IPS-11a (cell line): Measurements from ENCODE around the gene BDKRB2.

Source experiments
- H3K4me3 ChIP-seq: one replicate; pipeline ENCODE4 v1.5.1; 2013; ENCODE audit warnings: low read depth, low read length, control low read depth

Gene BDKRB2

DNA sequence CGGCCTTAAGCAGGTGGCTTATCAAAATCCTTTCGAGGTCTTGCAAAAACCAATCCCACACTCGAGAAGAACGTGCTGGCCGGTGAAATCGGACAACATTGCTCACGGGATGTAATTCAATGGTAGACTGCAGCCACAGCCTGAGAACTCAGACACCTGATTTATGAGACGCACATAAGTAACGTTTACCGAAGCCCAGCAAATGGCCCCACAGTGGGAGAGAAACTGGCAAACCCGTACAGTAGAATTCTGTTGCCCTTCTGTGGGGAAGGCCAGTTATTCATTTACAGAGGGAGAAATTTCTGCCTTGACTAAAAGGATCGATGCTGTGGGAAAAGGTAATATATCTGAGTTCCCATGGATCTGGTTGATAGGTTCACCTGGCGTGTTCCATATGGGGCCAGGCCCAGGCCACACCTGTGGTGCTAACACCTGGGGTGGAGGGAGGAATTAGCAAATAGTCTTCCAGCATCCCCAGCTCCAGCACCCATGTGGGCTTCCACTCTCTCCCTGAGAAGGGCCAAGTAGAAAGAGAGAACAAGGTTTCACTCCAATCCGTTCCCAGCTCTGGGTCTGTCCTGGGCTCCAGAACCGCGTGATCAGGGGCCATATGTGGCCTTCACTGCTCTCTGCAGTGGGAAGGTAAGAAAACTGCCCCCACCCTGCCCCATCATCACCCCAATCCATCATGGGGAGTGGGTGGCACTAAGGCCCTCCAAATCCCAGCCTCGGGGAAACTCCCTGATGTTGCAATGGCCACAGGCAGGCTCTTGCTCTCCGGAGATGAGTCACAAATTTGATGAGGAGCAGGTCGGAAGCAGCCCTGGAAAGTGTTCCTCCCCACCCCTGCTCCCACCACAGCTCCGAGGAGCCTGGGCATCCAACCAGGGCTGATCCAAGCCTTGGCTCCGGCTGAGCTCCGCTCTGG lies 64.1 kb downstream of the BDKRB2 start:
- H3K4me3 ChIP-seq, result no peak overlapping the region

DNA sequence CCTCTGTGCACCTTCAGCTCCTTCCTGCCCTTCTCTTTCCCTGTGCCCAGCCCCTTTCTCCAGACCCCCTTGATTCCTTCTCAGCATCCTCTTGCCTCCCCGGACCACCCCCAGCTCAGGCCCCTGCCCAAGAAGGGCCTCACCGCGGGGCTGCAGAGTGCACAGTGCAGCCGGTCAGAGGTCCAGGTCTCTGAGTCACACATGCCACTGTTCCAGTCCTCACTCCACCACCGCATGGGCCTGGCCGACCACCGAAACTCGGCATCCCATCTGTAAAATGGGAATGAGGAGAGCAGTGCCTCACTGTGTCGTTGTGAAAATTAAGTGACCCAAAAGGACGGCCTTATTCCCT lies 64.7 kb downstream of the BDKRB2 start:
- H3K4me3 ChIP-seq, result no peak overlapping the region

DNA sequence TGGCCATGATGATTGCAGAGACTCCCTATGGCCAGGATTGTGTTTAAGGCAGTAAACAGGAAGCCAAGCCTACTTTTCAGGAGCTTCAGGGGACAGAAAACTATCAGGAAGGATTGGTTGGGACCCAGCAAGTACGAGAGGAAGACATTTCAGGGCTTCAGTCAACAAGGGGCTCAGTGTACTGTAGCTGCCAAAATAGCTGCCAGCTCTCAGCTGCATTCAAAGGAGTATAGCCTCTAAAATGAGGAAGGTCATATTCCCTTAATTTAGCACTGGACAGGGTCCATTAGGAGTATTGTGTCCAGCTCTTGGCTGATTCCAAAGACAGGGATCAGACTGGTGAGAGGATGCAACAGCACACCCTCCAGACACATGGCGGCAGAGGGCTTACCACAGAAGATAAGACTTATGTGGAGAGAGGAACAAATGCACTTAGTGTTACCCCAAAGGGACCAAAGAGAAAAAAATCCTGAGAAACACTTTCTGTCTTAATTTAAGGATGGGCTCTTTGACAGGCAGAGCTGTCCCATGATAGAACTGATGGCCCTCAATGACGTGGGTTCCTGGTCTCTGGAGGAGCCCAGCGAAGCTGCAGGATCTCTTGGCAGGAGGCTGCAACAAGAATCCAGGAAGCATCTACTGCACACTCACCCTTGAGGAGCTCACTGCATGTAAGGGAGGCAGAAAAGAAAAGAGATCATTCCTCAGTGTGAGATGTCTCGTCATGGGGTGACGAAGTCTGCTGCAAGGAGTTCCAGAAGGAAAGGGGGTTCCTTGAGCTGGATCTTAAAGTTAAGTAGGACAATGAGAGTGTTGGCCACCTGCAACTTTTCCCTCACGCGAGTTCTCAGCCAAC lies 66.2 kb downstream of the BDKRB2 start:
- no peak overlapping the region for H3K4me3 ChIP-seq

DNA sequence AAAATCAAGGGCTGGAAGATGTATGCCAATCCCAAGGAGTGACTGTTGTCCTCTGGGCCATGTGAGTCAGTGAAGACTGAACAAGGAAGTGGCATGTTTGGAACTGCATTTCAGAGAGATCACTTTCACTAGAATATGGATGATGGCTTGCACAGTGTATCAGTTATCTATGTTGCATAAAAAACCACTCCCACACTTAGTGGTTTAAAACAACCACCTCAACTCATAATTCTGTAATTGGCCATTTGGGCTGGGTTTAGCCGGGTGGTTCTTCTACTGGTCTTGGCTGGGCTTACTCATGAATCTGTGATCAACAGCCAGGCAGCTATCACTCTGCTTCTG lies 66.8 kb downstream of the BDKRB2 start:
- H3K4me3 ChIP-seq, result no peak overlapping the region

DNA sequence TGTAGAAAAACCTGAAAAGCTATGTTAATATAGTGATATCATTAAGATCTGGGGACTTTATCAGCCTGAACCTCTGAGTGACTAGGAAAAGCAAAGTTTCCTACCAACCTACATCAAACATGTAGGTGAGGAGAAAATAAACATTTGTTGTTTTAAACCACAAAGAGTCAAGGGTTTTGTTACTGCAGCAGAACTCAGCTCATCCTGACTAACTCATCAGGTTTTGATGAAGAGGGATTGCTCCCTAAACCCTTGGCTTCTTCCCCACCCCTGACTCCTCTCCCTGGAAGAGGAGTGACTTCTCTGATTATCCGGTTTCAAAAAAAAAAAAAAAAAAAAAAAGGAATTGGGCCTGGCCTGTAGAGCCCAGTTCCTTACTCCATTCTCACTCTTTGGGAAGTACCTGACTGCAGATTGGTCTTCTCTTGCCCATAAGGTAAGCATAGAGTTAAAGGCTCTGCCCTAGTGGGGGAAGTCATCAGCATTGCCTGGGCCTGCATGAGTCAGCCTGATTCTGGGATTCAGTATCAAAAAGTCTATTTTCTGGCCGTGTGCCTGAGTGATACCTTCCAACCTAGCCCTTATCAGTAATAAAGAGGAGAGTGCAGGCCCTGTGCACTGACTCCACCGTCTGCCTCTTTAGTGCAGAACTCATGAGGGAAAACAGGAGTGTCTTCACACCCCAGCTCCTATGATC lies 68.3 kb downstream of the BDKRB2 start:
- H3K4me3 ChIP-seq, result no peak overlapping the region

DNA sequence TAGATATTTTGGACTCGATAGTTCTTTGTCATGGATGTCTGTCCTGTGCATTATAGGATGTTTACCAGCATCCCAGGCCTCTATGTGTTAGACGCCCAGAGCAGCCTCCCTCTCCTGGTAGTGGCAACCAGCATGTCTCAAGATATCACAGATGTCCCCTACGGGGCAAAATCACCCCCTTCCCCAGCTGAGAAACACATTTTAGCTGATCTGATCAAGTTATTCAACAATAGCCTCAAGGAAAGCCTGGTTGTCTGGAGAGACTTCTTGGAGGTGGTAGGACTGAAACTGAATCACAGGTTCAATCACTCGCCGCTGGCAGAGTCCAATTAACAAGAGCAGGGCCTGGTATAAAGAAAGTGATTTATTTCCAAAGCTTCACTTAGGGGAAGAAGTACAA lies 69.0 kb downstream of the BDKRB2 start:
- H3K4me3 ChIP-seq, result no peak overlapping the region

DNA sequence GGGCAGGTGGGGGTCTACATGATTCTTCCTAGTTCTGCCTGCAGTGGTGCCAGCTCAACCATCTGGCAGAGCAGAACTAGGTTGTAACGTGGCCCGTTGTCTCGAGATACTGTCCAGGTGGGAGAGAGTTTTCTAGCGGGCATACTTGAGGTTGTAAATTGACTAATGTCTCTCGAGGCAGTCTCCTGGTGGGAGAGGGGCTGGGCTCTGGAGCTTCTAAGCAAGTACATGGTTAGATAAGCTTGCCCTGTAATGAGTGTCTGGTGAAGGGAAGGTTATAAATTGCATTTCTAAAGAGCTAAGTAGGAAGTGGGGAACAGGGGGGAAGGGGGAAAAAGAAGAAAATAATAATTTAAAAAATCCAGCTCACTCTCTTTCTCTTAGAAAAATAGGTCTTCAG lies 69.5 kb downstream of the BDKRB2 start:
- no peak overlapping the region for H3K4me3 ChIP-seq

DNA sequence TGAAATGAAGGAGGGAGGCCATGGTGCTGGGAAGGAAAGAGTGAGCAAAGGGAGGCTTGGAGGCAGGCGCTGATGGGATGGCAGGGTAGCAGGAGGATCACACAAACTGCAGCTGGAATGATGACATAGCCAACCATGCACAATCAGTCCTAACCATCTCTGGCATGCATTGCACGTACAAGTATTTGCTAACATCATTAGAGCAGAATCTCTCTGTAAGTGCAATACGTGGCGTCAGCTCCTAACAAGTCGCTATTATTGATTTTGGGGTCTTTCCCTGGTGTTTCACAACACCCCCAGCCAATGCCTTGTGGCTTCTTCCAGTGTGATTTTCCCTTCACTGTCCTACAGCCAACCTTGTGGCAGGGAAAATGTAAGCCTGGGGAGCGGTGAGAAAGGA lies 69.9 kb downstream of the BDKRB2 start:
- H3K4me3 ChIP-seq, result no peak overlapping the region

DNA sequence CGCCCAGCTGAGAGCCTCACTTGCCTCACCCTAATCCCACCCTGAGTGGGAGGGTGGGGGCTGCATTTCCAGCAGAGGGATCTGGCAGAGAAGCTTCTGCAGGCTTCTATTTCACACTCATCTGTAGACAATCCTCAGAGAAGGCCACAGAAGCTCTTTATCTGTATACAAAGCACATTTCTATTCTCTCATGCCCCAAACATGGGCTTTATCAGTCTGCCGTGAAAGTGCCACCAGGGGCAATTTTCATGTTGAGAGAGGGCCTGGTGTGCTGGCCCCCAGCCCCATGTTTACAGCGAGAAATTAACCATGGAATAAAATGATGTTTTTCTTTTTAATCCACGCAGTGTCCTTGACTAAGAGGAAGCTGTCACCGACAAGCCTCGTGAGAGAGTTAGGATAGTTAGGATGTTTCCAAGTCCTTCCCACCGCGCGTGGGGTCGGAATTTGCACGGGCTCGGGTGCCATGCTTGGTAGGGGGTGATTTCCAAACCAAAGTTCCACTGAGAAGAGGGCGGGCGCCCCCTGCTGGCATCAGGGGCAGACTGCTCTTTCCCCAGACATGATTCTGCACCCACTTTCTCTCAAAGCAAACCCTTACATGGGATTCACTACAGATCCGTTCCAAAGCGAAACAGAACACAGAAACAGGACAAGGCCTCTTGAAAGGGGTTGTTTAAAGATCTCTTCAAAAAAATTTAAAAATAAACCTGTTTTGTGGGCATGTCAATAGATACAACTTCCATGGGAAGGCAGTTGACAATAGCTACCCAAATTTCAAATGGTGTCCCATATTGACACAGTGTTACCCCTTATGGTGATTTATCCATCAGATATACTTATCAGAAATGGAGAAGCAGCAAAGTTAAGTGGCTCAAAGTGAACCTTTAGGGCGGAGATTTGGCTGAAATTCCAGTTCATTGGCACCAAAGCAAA lies 70.8 kb downstream of the BDKRB2 start:
- no peak overlapping the region for H3K4me3 ChIP-seq

DNA sequence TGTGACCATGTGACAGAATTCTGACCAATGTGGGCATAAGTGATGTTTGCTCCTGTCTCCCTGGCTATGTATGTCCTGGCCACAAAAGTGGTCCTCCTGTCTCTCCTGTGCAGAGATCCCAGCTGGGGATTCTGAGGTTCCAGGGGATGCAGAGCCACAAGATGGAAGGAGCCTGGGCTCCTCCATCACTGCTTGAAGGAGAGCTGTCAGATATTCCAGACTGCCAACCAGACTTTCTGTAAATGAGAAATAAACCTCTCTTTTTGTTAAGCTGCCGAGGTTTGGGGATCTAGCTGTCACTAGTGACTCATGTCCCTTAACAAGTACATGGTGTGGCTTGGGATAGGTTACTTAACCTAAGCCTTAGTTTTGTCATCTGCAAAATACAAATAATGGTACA lies 73.3 kb downstream of the BDKRB2 start:
- H3K4me3 ChIP-seq, result no peak overlapping the region

DNA sequence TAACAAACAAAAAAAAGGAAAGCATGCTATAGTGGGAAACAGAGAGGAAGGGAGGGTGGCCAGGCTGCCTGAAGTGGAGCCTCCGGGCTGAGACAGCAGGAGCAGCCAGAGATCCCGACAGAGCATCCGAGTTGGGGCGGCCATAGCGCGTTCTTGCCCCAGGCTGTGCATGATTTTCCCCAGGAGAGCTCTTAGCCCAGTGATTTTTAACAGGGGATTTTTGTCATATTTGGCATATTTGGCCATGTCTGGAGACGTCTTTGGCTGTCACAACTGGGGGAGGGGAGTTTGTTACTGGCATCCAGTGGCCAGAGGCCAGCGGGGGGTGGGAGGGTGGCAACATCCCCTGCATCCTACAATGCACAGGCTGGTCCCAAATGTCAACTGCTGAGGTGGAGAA lies 74.9 kb downstream of the BDKRB2 start:
- H3K4me3 ChIP-seq, result no peak overlapping the region

DNA sequence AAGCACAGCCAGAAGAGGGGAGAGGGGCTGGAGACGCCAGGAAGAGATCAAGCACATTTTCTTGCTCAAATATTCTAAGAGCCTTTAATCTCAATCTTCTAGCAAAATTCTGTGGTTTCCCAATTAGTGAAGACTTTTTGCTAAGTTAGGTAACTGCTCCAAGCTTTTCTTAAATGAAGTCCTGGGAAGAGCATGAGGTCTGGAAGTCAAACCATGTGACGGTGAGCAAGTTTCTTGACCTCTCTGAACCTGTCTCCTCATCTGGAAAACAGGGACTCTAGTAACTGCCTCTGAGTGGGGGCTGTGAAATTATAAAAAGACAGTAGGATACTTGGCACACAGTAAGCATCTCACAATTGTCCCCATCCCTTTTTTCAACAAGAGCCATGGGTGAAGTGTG lies 75.5 kb downstream of the BDKRB2 start:
- H3K4me3 ChIP-seq, result no peak overlapping the region

DNA sequence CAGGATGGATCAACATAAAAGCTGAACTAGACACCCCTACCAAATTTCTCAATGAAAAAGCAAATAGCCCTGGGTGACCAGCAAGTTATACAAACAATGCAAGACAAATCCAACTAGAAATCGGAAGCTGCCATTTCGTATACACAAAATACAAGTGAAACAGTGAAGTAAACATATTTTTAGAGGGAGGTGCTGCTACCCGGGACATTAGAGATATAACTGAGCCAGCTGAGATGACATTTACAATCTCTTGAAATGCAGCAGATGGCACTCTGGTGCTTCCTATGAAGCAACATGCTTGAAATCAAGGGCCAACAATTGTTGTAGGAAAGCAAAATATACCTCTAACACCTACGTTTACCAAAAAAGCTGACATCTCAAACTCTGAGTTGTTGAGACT lies 76.8 kb downstream of the BDKRB2 start:
- no peak overlapping the region for H3K4me3 ChIP-seq

DNA sequence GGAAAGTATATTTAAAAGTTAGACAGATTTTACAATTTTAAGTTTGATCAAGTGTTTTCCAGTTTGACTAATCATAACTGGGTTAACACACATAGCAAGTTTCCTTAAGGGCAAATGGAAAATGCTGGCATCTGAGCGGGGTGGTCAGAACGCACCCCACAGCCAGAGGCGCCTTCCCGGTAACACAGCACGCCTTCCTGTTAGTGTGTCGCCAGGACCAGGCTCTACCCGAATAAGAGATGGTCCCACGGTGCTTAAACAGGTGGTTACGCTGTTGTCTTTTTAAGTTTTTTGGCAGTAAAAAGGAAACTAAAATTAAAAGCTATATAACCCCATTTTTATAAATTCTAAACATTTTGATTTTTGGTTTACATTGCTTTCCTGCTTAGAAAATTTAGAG lies 79.4 kb downstream of the BDKRB2 start:
- no peak overlapping the region for H3K4me3 ChIP-seq

DNA sequence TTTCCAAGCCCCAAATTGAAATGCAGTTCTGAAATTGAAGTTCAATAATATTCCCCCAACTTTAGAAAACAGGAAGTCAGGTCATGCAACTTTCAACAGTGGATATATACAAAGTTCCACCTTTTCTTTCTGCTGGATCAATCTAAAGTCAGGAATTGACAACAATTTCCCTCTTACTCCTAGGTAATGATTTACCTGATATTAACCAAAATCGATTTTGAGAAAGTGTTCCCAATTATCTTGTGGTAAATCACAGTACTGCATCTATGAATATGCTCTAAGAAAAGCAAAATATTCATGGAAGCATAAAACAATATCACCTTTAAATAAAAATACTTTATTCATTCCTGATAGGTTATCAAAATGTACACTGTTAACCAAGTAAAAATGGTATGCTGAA lies 79.8 kb downstream of the BDKRB2 start:
- H3K4me3 ChIP-seq, result no peak overlapping the region

DNA sequence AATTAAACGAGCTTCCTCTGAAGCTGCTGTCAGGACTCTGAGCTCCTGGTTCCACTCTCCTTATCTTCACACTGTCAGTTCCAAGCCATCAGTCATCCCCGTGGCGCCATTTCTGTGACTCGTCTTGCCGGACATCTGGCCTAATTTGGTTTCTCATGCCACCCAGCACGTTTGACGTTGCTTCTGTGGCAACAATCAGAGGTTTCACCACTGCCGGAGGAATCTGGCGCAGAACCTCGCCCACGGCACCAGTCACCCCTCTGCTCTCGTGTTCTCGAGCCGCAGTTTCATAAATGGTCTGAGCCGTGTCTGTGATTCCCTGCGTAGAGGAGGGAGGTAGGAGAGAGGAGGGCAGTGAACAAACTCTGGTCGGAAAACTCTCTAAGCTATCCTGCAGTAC lies 81.0 kb downstream of the BDKRB2 start:
- no peak overlapping the region for H3K4me3 ChIP-seq

DNA sequence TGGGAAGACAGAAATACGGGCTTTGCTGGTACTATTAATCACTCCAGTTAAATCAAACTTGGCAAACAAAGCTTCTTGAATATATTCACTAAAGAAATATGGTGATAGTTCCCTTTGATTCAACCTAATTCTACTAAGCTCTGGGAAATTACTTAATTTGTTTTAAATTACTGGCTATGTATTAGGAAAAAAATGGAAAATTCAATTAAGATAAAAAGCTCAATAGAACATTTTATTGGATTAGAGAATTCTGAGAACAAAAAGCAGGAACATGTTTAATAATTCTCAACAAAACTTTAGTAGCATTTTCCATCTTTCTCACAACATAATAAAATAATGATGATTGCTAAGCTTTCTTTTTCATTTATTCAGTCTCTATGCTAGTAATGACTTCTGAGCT lies 81.6 kb downstream of the BDKRB2 start:
- no peak overlapping the region for H3K4me3 ChIP-seq

DNA sequence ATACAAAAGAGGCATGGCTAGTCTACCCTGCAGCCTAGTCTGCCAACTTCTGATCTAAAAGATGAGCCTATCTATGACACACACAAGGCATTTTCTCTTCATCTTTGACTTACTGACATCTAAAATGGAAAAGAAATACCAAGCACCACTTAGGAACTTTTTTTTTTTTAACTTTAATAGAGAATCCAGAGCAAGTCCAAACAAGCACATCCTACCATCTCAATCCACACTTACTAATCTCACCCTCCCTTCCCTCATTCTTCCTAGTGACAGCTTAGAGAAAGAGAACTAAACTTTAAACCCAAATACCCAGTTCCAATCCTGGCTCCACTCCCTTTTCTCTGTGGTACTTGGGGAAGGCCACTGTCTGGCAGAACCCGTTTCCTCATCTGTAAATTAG lies 83.2 kb downstream of the BDKRB2 start:
- no peak overlapping the region for H3K4me3 ChIP-seq
